Keratinocyte (primary cell): ENCODE measurements around the gene PKNOX1.

Source experiments
- EZH2 ChIP-seq: IDR thresholded peaks from one replicate; pipeline ENCODE4 v1.6.1; 2012; ENCODE audit warnings: inconsistent platforms, mild to moderate bottlenecking, low read length, moderate library complexity
- TF ChIP-seq, protein P1 (sequence below), 3 experiments: IDR thresholded peaks in 1 of 3; conservative IDR thresholded peaks in 1 of 3; optimal IDR thresholded peaks in 1 of 3; 2 replicates in 2 of 3; 3 replicates in 1 of 3; pipeline versions ENCODE3 to v1.5.1; 2011; ENCODE audit warnings: low read length in 3 of 3, mild to moderate bottlenecking in 3 of 3, moderate library complexity in 2 of 3, control low read depth in 1 of 3, inconsistent platforms in 1 of 3; ENCODE audit not compliant: insufficient read depth in 2 of 3; ENCODE audit errors: extremely low read depth in 1 of 3

DNA sequence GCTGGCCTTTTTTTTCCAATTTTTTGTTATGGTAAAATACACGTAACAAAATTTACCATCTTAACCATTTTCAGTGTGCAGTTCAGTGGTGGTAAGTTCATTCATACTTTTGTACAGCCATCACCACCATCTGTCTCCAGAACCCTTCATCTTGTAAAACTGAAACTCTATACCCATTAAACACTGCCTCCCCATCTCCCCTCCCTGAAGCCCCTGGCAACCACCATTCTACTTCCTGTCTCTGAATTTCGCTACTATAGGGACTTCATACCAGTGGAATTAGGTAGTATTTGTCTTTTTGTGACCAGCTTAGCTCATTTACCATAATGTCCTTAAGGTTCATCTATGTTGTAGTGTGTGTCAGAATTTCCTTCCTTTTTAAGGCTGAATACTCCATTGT lies 8.7 kb downstream of the PKNOX1 start:
- TF ChIP-seq, protein P1, sequence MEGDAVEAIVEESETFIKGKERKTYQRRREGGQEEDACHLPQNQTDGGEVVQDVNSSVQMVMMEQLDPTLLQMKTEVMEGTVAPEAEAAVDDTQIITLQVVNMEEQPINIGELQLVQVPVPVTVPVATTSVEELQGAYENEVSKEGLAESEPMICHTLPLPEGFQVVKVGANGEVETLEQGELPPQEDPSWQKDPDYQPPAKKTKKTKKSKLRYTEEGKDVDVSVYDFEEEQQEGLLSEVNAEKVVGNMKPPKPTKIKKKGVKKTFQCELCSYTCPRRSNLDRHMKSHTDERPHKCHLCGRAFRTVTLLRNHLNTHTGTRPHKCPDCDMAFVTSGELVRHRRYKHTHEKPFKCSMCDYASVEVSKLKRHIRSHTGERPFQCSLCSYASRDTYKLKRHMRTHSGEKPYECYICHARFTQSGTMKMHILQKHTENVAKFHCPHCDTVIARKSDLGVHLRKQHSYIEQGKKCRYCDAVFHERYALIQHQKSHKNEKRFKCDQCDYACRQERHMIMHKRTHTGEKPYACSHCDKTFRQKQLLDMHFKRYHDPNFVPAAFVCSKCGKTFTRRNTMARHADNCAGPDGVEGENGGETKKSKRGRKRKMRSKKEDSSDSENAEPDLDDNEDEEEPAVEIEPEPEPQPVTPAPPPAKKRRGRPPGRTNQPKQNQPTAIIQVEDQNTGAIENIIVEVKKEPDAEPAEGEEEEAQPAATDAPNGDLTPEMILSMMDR (optimal IDR thresholded peaks at IDR 0.05 in 1 of 3, IDR thresholded peaks at IDR 0.05 in 1 of 3, conservative IDR thresholded peaks at IDR 0.05 in 1 of 3; ENCODE audit: extremely low read depth in 1 of 3, insufficient read depth in 2 of 3, low read length in 3 of 3): no peak
- no peak for TF ChIP-seq EZH2
